ENCODE measurements around the gene NIPAL3. TPM values are rescaled to one million over a fixed set of nuclear protein-coding genes. Genes with fewer than 3 reads are reported as not detected.
A peak's percentile ranks its signal among the peaks of the same experiment; 100 is the strongest.

Gene NIPAL3
- total RNA-seq, 1 donor from 2014 or later = 2.4 TPM

- Mint-ChIP-seq H3K4me3 (peak overlapping the region; percentile 23), H3K27me3 (ENCODE audit: low read depth) (peaks cover 6% of the 10 kb centered on the region), H3K4me1 (peaks cover 25% of the 10 kb centered on the region), H3K9me3 (no peaks in the 10 kb centered on the region), H3K36me3 (ENCODE audit: low read depth) (no peaks in the 10 kb centered on the region), H3K27ac (ENCODE audit: unreplicated experiment) (no peak overlapping the region)
- TF ChIP-seq, protein P1, sequence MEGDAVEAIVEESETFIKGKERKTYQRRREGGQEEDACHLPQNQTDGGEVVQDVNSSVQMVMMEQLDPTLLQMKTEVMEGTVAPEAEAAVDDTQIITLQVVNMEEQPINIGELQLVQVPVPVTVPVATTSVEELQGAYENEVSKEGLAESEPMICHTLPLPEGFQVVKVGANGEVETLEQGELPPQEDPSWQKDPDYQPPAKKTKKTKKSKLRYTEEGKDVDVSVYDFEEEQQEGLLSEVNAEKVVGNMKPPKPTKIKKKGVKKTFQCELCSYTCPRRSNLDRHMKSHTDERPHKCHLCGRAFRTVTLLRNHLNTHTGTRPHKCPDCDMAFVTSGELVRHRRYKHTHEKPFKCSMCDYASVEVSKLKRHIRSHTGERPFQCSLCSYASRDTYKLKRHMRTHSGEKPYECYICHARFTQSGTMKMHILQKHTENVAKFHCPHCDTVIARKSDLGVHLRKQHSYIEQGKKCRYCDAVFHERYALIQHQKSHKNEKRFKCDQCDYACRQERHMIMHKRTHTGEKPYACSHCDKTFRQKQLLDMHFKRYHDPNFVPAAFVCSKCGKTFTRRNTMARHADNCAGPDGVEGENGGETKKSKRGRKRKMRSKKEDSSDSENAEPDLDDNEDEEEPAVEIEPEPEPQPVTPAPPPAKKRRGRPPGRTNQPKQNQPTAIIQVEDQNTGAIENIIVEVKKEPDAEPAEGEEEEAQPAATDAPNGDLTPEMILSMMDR (conservative IDR thresholded peaks at IDR 0.05) = no peak
- no peak for DNase-seq (ENCODE audit: low read depth, low spot score)
These were observed 3.5 kb downstream of the NIPAL3 start for GRCh38 chr1:24418898-24419628.

- no peaks in the 10 kb centered on the region for H3K36me3 Mint-ChIP-seq (ENCODE audit: low read depth)
These were observed 4.9 kb downstream of the NIPAL3 start for GRCh38 chr1:24420547-24420946.

DNA sequence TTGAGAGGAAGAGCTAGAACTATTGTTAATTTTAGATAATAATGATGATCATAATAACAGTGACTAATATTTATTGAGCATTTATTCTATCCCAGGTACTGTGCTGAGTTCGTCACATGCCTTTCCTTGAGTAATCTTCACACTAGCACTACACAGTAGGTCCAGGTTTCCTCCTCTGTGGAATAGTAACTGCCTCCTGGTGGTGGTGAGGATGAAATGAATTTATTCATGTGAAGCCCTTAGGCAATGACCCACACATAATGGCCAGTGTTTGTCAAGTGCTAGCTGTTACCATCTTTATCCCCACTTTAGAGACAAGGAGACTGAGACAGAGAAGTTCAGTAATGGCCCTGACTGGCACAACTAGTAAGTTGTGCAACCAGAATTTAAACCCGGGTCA, 5.9 kb downstream of the NIPAL3 start:
- Mint-ChIP-seq H3K36me3 (ENCODE audit: low read depth) (no peaks in the 10 kb centered on the region), H3K27me3 (ENCODE audit: low read depth) (no peaks in the 10 kb centered on the region), H3K4me3 (no peak overlapping the region), H3K9me3 (no peaks in the 10 kb centered on the region), H3K27ac (ENCODE audit: unreplicated experiment) (no peak overlapping the region), H3K4me1 (peaks cover 7% of the 10 kb centered on the region)
- TF ChIP-seq, protein P1 (conservative IDR thresholded peaks at IDR 0.05) = peak; percentile 27
- DNase-seq (ENCODE audit: low read depth, low spot score) = no peak

More at GRCh38 chr1:24420547-24420946, 4.9 kb downstream of the NIPAL3 start:
- no peak for DNase-seq (ENCODE audit: low read depth, low spot score)
- TF ChIP-seq, protein P1 (conservative IDR thresholded peaks at IDR 0.05) = no peak
- no peaks in the 10 kb centered on the region for H3K9me3 Mint-ChIP-seq
- no peak overlapping the region for H3K4me3 Mint-ChIP-seq
- peaks cover 6% of the 10 kb centered on the region for H3K27me3 Mint-ChIP-seq (ENCODE audit: low read depth)
- peaks cover 16% of the 10 kb centered on the region for H3K4me1 Mint-ChIP-seq
- no peak overlapping the region for H3K27ac Mint-ChIP-seq (ENCODE audit: unreplicated experiment)

- Mint-ChIP-seq H3K9me3 (no peaks in the 10 kb centered on the region), H3K36me3 (ENCODE audit: low read depth) (no peaks in the 10 kb centered on the region), H3K27me3 (ENCODE audit: low read depth) (no peaks in the 10 kb centered on the region), H3K4me1 (peaks cover 6% of the 10 kb centered on the region), H3K4me3 (no peak overlapping the region), H3K27ac (ENCODE audit: unreplicated experiment) (no peak overlapping the region)
- TF ChIP-seq, protein P1 (conservative IDR thresholded peaks at IDR 0.05) = no peak
- no peak for DNase-seq (ENCODE audit: low read depth, low spot score)
These were observed 8.6 kb downstream of the NIPAL3 start for GRCh38 chr1:24424207-24424606.

DNA sequence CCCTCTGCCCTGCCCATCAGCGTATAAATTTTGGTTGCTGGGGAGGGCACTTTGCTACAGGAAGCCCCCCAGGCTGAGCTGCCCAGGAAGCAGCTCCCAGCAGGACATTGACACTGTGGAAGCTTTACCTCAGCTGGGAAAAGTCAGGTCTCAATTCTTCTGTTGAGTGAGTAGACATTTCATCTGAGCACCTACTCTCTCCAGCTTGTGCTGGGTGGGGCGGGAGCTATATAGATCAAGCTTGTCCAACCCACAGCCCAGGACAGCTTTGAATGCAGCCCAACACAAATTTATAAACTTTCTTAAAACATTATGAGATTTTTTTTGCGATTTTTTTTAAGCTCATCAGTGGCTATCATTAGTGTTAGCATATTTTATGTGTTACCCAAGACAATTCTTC, 9.4 kb downstream of the NIPAL3 start:
- DNase-seq (ENCODE audit: low read depth, low spot score) = no peak
- H3K4me3 Mint-ChIP-seq = no peak overlapping the region
- H3K27me3 Mint-ChIP-seq (ENCODE audit: low read depth) = no peaks in the 10 kb centered on the region
- no peaks in the 10 kb centered on the region for H3K9me3 Mint-ChIP-seq
- no peaks in the 10 kb centered on the region for H3K36me3 Mint-ChIP-seq (ENCODE audit: low read depth)
- H3K4me1 Mint-ChIP-seq = peaks cover 6% of the 10 kb centered on the region
- H3K27ac Mint-ChIP-seq (ENCODE audit: unreplicated experiment) = no peak overlapping the region
- TF ChIP-seq, protein P1 (conservative IDR thresholded peaks at IDR 0.05) = no peak
